GM21717 (cell line): Measurements from ENCODE around the gene MFAP3.

ENCODE experiments used
- ATAC-seq: cut with Tn5 transposase; IDR thresholded peaks from one replicate; pipeline ENCODE4 v1.9.1; 2021; ENCODE audit warnings: mild to moderate bottlenecking, moderate library complexity; ENCODE audit not compliant: unreplicated experiment

The MFAP3 gene

GRCh38 chr5:154088801-154089200 is 50.0 kb downstream of the MFAP3 start:
- no peak for ATAC-seq

- no peak for ATAC-seq
These were observed 51.9 kb downstream of the MFAP3 start for GRCh38 chr5:154090656-154091055.

- no peak for ATAC-seq
These were observed 53.8 kb downstream of the MFAP3 start for GRCh38 chr5:154092356-154093141.

- no peak for ATAC-seq
These were observed 54.4 kb downstream of the MFAP3 start for GRCh38 chr5:154093142-154093532.

GRCh38 chr5:154095904-154096303 is 57.1 kb downstream of the MFAP3 start:
- ATAC-seq, result no peak

GRCh38 chr5:154097031-154097430 is 58.3 kb downstream of the MFAP3 start:
- no peak for ATAC-seq

GRCh38 chr5:154098465-154098864 is 59.7 kb downstream of the MFAP3 start:
- ATAC-seq, result no peak

GRCh38 chr5:154101184-154101583 is 62.4 kb downstream of the MFAP3 start:
- ATAC-seq, result no peak

GRCh38 chr5:154103233-154103632 is 64.5 kb downstream of the MFAP3 start:
- no peak for ATAC-seq
